ENCODE results near the gene TMEM8B.

The TMEM8B gene

DNA sequence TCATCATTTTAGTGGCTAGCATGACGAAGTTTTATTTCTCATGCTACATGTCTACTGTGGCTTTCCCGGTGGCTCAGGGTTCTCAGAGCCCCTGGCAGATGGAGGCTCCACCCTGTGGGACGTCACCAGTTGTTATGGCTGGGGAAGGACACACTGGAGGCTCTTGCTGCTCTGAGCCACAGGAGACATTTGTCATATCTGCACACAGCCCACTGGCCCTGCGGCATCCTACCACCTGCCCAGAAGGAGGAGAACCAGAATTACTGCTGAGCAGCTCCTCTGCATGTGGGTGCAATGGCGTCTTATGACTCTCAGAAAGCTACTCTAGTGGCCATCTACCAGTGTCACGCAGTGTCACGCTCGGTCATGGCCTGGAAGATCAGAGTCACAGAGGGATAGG lies 34.6 kb downstream of the TMEM8B start:
- TF ChIP-seq, protein P1, sequence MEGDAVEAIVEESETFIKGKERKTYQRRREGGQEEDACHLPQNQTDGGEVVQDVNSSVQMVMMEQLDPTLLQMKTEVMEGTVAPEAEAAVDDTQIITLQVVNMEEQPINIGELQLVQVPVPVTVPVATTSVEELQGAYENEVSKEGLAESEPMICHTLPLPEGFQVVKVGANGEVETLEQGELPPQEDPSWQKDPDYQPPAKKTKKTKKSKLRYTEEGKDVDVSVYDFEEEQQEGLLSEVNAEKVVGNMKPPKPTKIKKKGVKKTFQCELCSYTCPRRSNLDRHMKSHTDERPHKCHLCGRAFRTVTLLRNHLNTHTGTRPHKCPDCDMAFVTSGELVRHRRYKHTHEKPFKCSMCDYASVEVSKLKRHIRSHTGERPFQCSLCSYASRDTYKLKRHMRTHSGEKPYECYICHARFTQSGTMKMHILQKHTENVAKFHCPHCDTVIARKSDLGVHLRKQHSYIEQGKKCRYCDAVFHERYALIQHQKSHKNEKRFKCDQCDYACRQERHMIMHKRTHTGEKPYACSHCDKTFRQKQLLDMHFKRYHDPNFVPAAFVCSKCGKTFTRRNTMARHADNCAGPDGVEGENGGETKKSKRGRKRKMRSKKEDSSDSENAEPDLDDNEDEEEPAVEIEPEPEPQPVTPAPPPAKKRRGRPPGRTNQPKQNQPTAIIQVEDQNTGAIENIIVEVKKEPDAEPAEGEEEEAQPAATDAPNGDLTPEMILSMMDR (conservative IDR thresholded peaks at IDR 0.05): no peak
- no peak overlapping the region for H3K27ac ChIP-seq

DNA sequence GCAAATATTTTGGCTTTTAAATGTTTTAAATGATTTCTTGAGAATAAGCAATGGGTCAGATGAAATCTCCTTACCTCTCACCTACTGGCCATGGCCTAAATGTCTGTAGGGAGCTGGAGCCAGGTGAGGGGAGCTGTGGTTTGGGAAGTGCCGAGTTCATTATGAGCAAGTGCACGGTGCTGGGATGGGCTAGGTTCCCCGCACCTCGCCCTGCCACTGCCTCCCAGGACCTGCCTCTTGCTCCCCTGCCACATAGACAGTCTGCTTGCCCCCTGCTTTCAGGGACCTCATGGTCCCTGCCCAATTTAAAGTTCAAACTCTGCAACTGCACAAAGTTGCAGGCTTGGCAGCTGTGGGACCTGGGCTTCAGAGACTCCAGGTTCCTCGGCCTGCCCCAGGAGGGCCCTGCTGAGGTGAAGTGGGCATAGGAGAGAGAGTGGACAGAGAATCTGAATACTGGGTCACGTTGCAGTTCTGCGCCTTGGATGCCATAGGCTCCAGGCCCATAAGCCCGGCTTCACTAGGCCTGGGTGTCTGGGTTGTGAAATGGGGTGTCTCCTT lies 35.7 kb downstream of the TMEM8B start:
- TF ChIP-seq, protein P1 (conservative IDR thresholded peaks at IDR 0.05): no peak

DNA sequence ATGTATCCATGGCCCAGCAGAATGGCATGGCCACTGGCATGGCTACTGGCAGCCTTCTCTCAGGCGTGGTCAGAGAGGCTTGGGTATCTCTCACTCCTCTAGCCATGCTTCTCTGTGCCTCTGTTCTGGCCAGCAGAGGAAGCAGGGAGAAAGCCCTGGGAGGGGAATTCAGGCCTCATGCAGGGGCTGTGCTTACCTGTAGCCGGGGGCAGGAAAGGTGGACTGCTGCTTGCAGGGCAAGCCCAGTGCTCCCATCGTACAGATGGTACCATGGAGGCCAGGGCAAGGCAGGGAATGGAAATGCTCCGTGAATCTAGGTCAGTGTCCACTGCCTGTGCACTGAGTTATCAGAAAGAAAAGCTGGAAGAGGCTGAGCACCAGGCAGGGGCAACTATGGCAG lies 38.5 kb downstream of the TMEM8B start:
- TF ChIP-seq, protein P1 (conservative IDR thresholded peaks at IDR 0.05): no peak
- no peak overlapping the region for H3K27ac ChIP-seq

More for the DNA sequence above, 35.7 kb downstream of the TMEM8B start:
- H3K27ac ChIP-seq: no peak overlapping the region

DNA sequence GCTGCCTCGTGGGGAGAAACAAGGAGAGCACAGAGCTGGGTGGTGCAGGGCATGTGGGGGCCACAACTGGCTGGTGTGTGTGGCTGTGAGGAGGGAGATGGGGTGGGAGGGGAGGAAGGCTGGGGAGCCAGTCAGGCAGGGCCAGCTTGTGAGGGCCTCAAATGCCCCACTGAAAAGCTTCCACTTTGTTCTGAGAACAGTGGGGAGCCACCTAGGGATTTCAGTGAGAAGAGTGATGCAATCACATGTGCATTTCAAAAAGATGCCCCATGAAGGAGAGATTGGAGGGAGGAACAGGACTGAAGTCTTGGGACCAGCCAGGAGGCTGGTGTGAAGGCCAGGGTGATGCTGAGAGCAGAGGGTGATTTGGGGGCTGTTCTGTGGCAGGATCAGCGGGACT lies 39.9 kb downstream of the TMEM8B start:
- H3K27ac ChIP-seq: no peak overlapping the region
- TF ChIP-seq, protein P1 (conservative IDR thresholded peaks at IDR 0.05): no peak

DNA sequence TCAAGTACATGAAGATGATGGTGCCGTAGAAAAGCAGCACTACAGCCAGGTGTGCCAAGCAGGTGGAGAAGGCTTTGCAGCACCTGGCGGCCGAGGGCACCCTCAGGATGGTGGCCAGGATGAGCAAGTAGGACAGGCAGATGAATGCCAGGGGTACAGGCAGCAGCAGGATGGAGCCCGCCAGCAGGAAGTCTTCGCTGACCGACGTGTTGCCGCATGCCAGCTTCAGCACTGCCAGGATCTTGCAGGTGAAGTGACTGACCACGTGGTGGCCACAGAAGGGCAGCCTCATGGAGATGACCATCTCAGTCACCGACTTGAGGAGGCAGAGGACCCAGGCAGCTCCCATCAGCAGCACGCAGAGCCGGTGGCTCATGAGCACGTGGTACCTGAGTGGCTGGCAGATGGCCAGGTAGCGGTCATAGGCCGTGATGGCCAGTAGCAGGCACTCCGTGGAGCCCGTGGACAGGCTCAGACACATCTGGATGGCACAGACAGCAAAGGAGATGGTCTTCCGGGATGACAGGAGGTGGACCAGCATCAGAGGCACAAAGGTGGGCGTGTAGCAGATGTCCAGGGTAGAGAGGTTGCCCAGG lies 40.7 kb downstream of the TMEM8B start:
- H3K27ac ChIP-seq: no peak overlapping the region
- TF ChIP-seq, protein P1 (conservative IDR thresholded peaks at IDR 0.05): no peak

DNA sequence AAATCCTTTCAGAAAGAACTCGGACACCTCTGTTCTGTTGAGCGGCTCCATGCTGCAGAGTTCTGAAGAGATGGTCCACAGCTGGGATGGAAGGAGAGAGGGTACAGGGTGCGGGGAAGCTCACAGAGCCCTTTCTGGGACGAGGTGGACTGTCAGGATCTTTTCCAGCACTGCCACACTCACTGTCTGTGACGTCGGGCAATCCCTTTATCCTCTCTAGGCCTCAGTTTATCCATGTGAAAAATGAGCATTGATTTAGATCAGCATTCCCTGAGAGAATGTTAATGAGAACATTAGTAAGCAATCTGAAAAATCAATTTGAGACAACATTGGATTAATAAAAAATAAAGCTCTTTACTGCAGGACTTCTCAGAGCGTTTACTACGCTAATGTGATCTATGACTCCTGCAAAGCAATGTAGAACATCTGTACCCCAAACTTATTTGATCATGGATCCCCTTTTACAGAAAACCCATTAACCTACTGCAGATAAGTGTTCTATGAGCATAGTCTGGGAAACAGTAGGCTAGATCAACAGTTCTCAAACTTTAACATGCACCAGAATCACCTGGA lies 41.4 kb downstream of the TMEM8B start, which contains the start of gene OR13J1:
Gene OR13J1 (minus strand): TSS at position 51 of the 573 bp plus-strand sequence. CDS start 0 bp downstream, at position 51.
- TF ChIP-seq, protein P1 (conservative IDR thresholded peaks at IDR 0.05): no peak
- no peak within 1 kb of the TSS for H3K27ac ChIP-seq

DNA sequence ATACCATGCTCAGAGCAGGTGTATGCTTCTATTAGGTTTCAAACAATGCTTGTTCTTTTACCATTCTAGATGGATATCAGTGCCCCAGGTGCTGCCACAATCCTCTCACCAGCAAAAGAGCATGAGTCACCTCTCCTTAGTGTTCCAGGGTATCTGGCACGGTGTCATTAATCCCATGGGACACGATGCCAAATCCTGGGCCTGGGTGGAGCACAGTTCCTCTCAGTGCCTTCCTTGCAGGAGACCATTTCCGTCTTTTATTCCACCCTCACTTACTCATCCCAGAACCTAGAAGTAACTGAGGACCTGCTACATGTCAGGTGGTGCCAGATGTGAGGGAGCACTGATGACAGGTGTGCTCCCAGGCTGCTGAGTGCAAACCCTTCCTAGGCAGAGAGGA lies 42.5 kb downstream of the TMEM8B start:
- H3K27ac ChIP-seq: no peak overlapping the region

More for the DNA sequence above, 42.5 kb downstream of the TMEM8B start:
- TF ChIP-seq, protein P1 (conservative IDR thresholded peaks at IDR 0.05): no peak
